COR-L47 (cell line): ENCODE measurements around the gene AGPAT3.
A peak's percentile ranks its signal among the peaks of the same experiment; 100 is the strongest.

Source experiments
- DNase-seq: peaks from one replicate; lab custom pipeline; 2025; lab: John Stamatoyannopoulos, UW

The AGPAT3 gene

GRCh38 chr21:43864313-43864961 is 586 bp upstream of the AGPAT3 start:
- peak; percentile 52 for DNase-seq

- DNase-seq = no peak
These were observed 677 bp downstream of the AGPAT3 start for GRCh38 chr21:43865540-43866259.

- no peak for DNase-seq
These were observed 1.2 kb downstream of the AGPAT3 start for GRCh38 chr21:43866260-43866629.

GRCh38 chr21:43866659-43867331 is 1.8 kb downstream of the AGPAT3 start:
- DNase-seq = no peak

- DNase-seq = no peak
These were observed 2.3 kb downstream of the AGPAT3 start for GRCh38 chr21:43867332-43867703.

- no peak for DNase-seq
These were observed 2.9 kb downstream of the AGPAT3 start for GRCh38 chr21:43867948-43868347.

GRCh38 chr21:43868461-43868860 is 3.4 kb downstream of the AGPAT3 start:
- no peak for DNase-seq

GRCh38 chr21:43869486-43870325 is 4.7 kb downstream of the AGPAT3 start:
- no peak for DNase-seq

- no peak for DNase-seq
These were observed 6.5 kb downstream of the AGPAT3 start for GRCh38 chr21:43871487-43871886.

- DNase-seq = no peak
These were observed 7.6 kb downstream of the AGPAT3 start for GRCh38 chr21:43872531-43873197.

GRCh38 chr21:43873673-43874072 is 8.7 kb downstream of the AGPAT3 start:
- DNase-seq = no peak

- no peak for DNase-seq
These were observed 9.2 kb downstream of the AGPAT3 start for GRCh38 chr21:43874085-43874805.

GRCh38 chr21:43876605-43877004 is 11.6 kb downstream of the AGPAT3 start:
- no peak for DNase-seq

GRCh38 chr21:43877936-43878575 is 13.0 kb downstream of the AGPAT3 start:
- DNase-seq = no peak

GRCh38 chr21:43879348-43880110 is 14.5 kb downstream of the AGPAT3 start:
- DNase-seq = no peak

GRCh38 chr21:43880111-43880985 is 15.3 kb downstream of the AGPAT3 start:
- no peak for DNase-seq

- DNase-seq = no peak
These were observed 16.3 kb downstream of the AGPAT3 start for GRCh38 chr21:43881283-43881682.

GRCh38 chr21:43881935-43882334 is 16.9 kb downstream of the AGPAT3 start:
- DNase-seq = no peak
